ENCODE measurements around the gene DPP6.

- no peak for TF ChIP-seq RAD21 (IDR thresholded peaks at IDR 0.05 in 1 of 2, conservative IDR thresholded peaks at IDR 0.05 in 1 of 2; ENCODE audit: low read depth in 2 of 2, low read length in 2 of 2)
- no peak for TF ChIP-seq TCF12 (IDR thresholded peaks at IDR 0.05; ENCODE audit: low read depth, low read length)
- no peak for TF ChIP-seq KDM1A (IDR thresholded peaks at IDR 0.05; ENCODE audit: borderline replicate concordance, low read length)
- TF ChIP-seq CTCF (IDR thresholded peaks at IDR 0.05; ENCODE audit: control extremely low read depth in 1 of 3, insufficient read depth in 1 of 3, low read depth in 1 of 3, low read length in 3 of 3): no peak
- no peak for TF ChIP-seq POLR2A (IDR thresholded peaks at IDR 0.05; ENCODE audit: control extremely low read depth in 1 of 2, low read depth in 2 of 2, low read length in 2 of 2)
- no peak for TF ChIP-seq EP300 (IDR thresholded peaks at IDR 0.05; ENCODE audit: borderline replicate concordance in 1 of 2, low read depth in 2 of 2, low read length in 2 of 2)
- TF ChIP-seq EZH2 (IDR thresholded peaks at IDR 0.05; ENCODE audit: low read depth, low read length, severe bottlenecking): no peak
- TF ChIP-seq NRF1 (IDR thresholded peaks at IDR 0.05; ENCODE audit: low read depth, low read length): no peak
- no peak for TF ChIP-seq MAFK (IDR thresholded peaks at IDR 0.05; ENCODE audit: low read depth, low read length)
- TF ChIP-seq USF2 (IDR thresholded peaks at IDR 0.05; ENCODE audit: low read length): no peak
- TF ChIP-seq FOSL1 (IDR thresholded peaks at IDR 0.05; ENCODE audit: insufficient read depth, low read depth, low read length): no peak
- TF ChIP-seq JUN (IDR thresholded peaks at IDR 0.05; ENCODE audit: low read depth, low read length): no peak
These were observed 256.7 kb downstream of the DPP6 start for GRCh38 chr7:154308928-154309327.
